ENCODE results near the gene PHETA1.

Gene PHETA1

GRCh38 chr12:111360325-111360930, 8.5 kb downstream of the PHETA1 start:
- Histone ChIP-seq H3K4me3 (ENCODE audit: low read depth in 1 of 2, low read length in 2 of 2) (no peak overlapping the region), H3K4me1 (ENCODE audit: control insufficient read depth in 1 of 2, insufficient read depth in 2 of 2, low read length in 2 of 2) (peaks cover 8 to 10% of the 10 kb centered on the region in 2 donors), H3K36me3 (ENCODE audit: control insufficient read depth in 1 of 2, insufficient read depth in 2 of 2, low read length in 2 of 2) (peaks cover 0 to 34% of the 10 kb centered on the region in 2 donors), H3K9ac (ENCODE audit: low read depth in 1 of 2, low read length in 2 of 2) (no peak overlapping the region), H3K27ac (ENCODE audit: low read depth, low read length) (no peak overlapping the region), H3K27me3 (ENCODE audit: control insufficient read depth in 1 of 2, insufficient read depth in 2 of 2, low read length in 2 of 2) (no peaks in the 10 kb centered on the region), H3K9me3 (ENCODE audit: control insufficient read depth in 1 of 2, low read length in 2 of 2) (no peaks in the 10 kb centered on the region)

- H3K4me3 ChIP-seq (ENCODE audit: low read depth in 1 of 2, low read length in 2 of 2) = peak overlapping the region in 1 of 2 donors; percentile 16
- H3K9me3 ChIP-seq (ENCODE audit: control insufficient read depth in 1 of 2, low read length in 2 of 2) = no peaks in the 10 kb centered on the region
- H3K4me1 ChIP-seq (ENCODE audit: control insufficient read depth in 1 of 2, insufficient read depth in 2 of 2, low read length in 2 of 2) = peaks cover 8 to 10% of the 10 kb centered on the region in 2 donors
- no peak overlapping the region for H3K27ac ChIP-seq (ENCODE audit: low read depth, low read length)
- H3K9ac ChIP-seq (ENCODE audit: low read depth in 1 of 2, low read length in 2 of 2) = no peak overlapping the region
- peaks cover 0 to 30% of the 10 kb centered on the region in 2 donors for H3K36me3 ChIP-seq (ENCODE audit: control insufficient read depth in 1 of 2, insufficient read depth in 2 of 2, low read length in 2 of 2)
- H3K27me3 ChIP-seq (ENCODE audit: control insufficient read depth in 1 of 2, insufficient read depth in 2 of 2, low read length in 2 of 2) = no peaks in the 10 kb centered on the region
Measured at GRCh38 chr12:111359914-111360276, 9.0 kb downstream of the PHETA1 start.

- peaks cover 0 to 25% of the 10 kb centered on the region in 2 donors for H3K36me3 ChIP-seq (ENCODE audit: control insufficient read depth in 1 of 2, insufficient read depth in 2 of 2, low read length in 2 of 2)
- H3K27ac ChIP-seq (ENCODE audit: low read depth, low read length) = no peak overlapping the region
- no peaks in the 10 kb centered on the region for H3K27me3 ChIP-seq (ENCODE audit: control insufficient read depth in 1 of 2, insufficient read depth in 2 of 2, low read length in 2 of 2)
- no peak overlapping the region for H3K9ac ChIP-seq (ENCODE audit: low read depth in 1 of 2, low read length in 2 of 2)
- H3K4me1 ChIP-seq (ENCODE audit: control insufficient read depth in 1 of 2, insufficient read depth in 2 of 2, low read length in 2 of 2) = peaks cover 8 to 10% of the 10 kb centered on the region in 2 donors
- no peaks in the 10 kb centered on the region for H3K9me3 ChIP-seq (ENCODE audit: control insufficient read depth in 1 of 2, low read length in 2 of 2)
- H3K4me3 ChIP-seq (ENCODE audit: low read depth in 1 of 2, low read length in 2 of 2) = peak overlapping the region in 1 of 2 donors; percentile 16
Measured at GRCh38 chr12:111359231-111359913, 9.5 kb downstream of the PHETA1 start.

GRCh38 chr12:111355201-111355925, 13.5 kb downstream of the PHETA1 start:
- Histone ChIP-seq H3K4me1 (ENCODE audit: control insufficient read depth in 1 of 2, insufficient read depth in 2 of 2, low read length in 2 of 2) (peaks cover 8 to 10% of the 10 kb centered on the region in 2 donors), H3K36me3 (ENCODE audit: control insufficient read depth in 1 of 2, insufficient read depth in 2 of 2, low read length in 2 of 2) (no peaks in the 10 kb centered on the region), H3K27ac (ENCODE audit: low read depth, low read length) (no peak overlapping the region), H3K27me3 (ENCODE audit: control insufficient read depth in 1 of 2, insufficient read depth in 2 of 2, low read length in 2 of 2) (no peaks in the 10 kb centered on the region), H3K4me3 (ENCODE audit: low read depth in 1 of 2, low read length in 2 of 2) (no peak overlapping the region), H3K9me3 (ENCODE audit: control insufficient read depth in 1 of 2, low read length in 2 of 2) (no peaks in the 10 kb centered on the region), H3K9ac (ENCODE audit: low read depth in 1 of 2, low read length in 2 of 2) (no peak overlapping the region)

- Histone ChIP-seq H3K4me3 (ENCODE audit: low read depth in 1 of 2, low read length in 2 of 2) (no peak overlapping the region), H3K27me3 (ENCODE audit: control insufficient read depth in 1 of 2, insufficient read depth in 2 of 2, low read length in 2 of 2) (no peaks in the 10 kb centered on the region), H3K4me1 (ENCODE audit: control insufficient read depth in 1 of 2, insufficient read depth in 2 of 2, low read length in 2 of 2) (peaks cover under 1 to 3% of the 10 kb centered on the region in 2 donors), H3K9ac (ENCODE audit: low read depth in 1 of 2, low read length in 2 of 2) (no peak overlapping the region), H3K27ac (ENCODE audit: low read depth, low read length) (no peak overlapping the region), H3K9me3 (ENCODE audit: control insufficient read depth in 1 of 2, low read length in 2 of 2) (no peaks in the 10 kb centered on the region), H3K36me3 (ENCODE audit: control insufficient read depth in 1 of 2, insufficient read depth in 2 of 2, low read length in 2 of 2) (no peaks in the 10 kb centered on the region)
Measured at GRCh38 chr12:111354511-111354910, 14.4 kb downstream of the PHETA1 start.

- H3K4me1 ChIP-seq (ENCODE audit: control insufficient read depth in 1 of 2, insufficient read depth in 2 of 2, low read length in 2 of 2) = no peaks in the 10 kb centered on the region
- no peaks in the 10 kb centered on the region for H3K36me3 ChIP-seq (ENCODE audit: control insufficient read depth in 1 of 2, insufficient read depth in 2 of 2, low read length in 2 of 2)
- H3K9me3 ChIP-seq (ENCODE audit: control insufficient read depth in 1 of 2, low read length in 2 of 2) = no peaks in the 10 kb centered on the region
- no peak overlapping the region for H3K4me3 ChIP-seq (ENCODE audit: low read depth in 1 of 2, low read length in 2 of 2)
- no peak overlapping the region for H3K9ac ChIP-seq (ENCODE audit: low read depth in 1 of 2, low read length in 2 of 2)
- H3K27me3 ChIP-seq (ENCODE audit: control insufficient read depth in 1 of 2, insufficient read depth in 2 of 2, low read length in 2 of 2) = no peaks in the 10 kb centered on the region
- H3K27ac ChIP-seq (ENCODE audit: low read depth, low read length) = no peak overlapping the region
Measured at GRCh38 chr12:111353603-111354295, 15.1 kb downstream of the PHETA1 start.

- H3K4me3 ChIP-seq (ENCODE audit: low read depth in 1 of 2, low read length in 2 of 2) = no peak overlapping the region
- no peaks in the 10 kb centered on the region for H3K27me3 ChIP-seq (ENCODE audit: control insufficient read depth in 1 of 2, insufficient read depth in 2 of 2, low read length in 2 of 2)
- no peaks in the 10 kb centered on the region for H3K36me3 ChIP-seq (ENCODE audit: control insufficient read depth in 1 of 2, insufficient read depth in 2 of 2, low read length in 2 of 2)
- no peaks in the 10 kb centered on the region for H3K4me1 ChIP-seq (ENCODE audit: control insufficient read depth in 1 of 2, insufficient read depth in 2 of 2, low read length in 2 of 2)
- H3K9ac ChIP-seq (ENCODE audit: low read depth in 1 of 2, low read length in 2 of 2) = no peak overlapping the region
- H3K27ac ChIP-seq (ENCODE audit: low read depth, low read length) = no peak overlapping the region
- peaks cover 3 to 5% of the 10 kb centered on the region in 2 donors for H3K9me3 ChIP-seq (ENCODE audit: control insufficient read depth in 1 of 2, low read length in 2 of 2)
Measured at GRCh38 chr12:111353026-111353425, 15.9 kb downstream of the PHETA1 start.

- Histone ChIP-seq H3K9ac (ENCODE audit: low read depth in 1 of 2, low read length in 2 of 2) (no peak overlapping the region), H3K27me3 (ENCODE audit: control insufficient read depth in 1 of 2, insufficient read depth in 2 of 2, low read length in 2 of 2) (no peaks in the 10 kb centered on the region), H3K36me3 (ENCODE audit: control insufficient read depth in 1 of 2, insufficient read depth in 2 of 2, low read length in 2 of 2) (no peaks in the 10 kb centered on the region), H3K4me3 (ENCODE audit: low read depth in 1 of 2, low read length in 2 of 2) (no peak overlapping the region), H3K4me1 (ENCODE audit: control insufficient read depth in 1 of 2, insufficient read depth in 2 of 2, low read length in 2 of 2) (no peaks in the 10 kb centered on the region), H3K27ac (ENCODE audit: low read depth, low read length) (no peak overlapping the region), H3K9me3 (ENCODE audit: control insufficient read depth in 1 of 2, low read length in 2 of 2) (peaks cover 6 to 7% of the 10 kb centered on the region in 2 donors)
Measured at GRCh38 chr12:111352296-111352993, 16.4 kb downstream of the PHETA1 start.

GRCh38 chr12:111351026-111351425, 17.9 kb downstream of the PHETA1 start:
- H3K4me3 ChIP-seq (ENCODE audit: low read depth in 1 of 2, low read length in 2 of 2) = no peak overlapping the region
- H3K27me3 ChIP-seq (ENCODE audit: control insufficient read depth in 1 of 2, insufficient read depth in 2 of 2, low read length in 2 of 2) = no peaks in the 10 kb centered on the region
- H3K27ac ChIP-seq (ENCODE audit: low read depth, low read length) = no peak overlapping the region
- H3K36me3 ChIP-seq (ENCODE audit: control insufficient read depth in 1 of 2, insufficient read depth in 2 of 2, low read length in 2 of 2) = no peaks in the 10 kb centered on the region
- peaks cover 6 to 7% of the 10 kb centered on the region in 2 donors for H3K9me3 ChIP-seq (ENCODE audit: control insufficient read depth in 1 of 2, low read length in 2 of 2)
- no peak overlapping the region for H3K9ac ChIP-seq (ENCODE audit: low read depth in 1 of 2, low read length in 2 of 2)
- H3K4me1 ChIP-seq (ENCODE audit: control insufficient read depth in 1 of 2, insufficient read depth in 2 of 2, low read length in 2 of 2) = no peaks in the 10 kb centered on the region

All from duodenal mucosa (tissue), 2 donors.